HEK293T (cell line): ENCODE measurements around the gene SIGLEC15.

ENCODE experiments used
- BHLHE40 ChIP-seq: fragments of 450-650 bp; IDR thresholded peaks from 2 replicates; pipeline ENCODE4 v1.6.1; 2016; ENCODE audit warnings: mild to moderate bottlenecking, moderate library complexity, borderline replicate concordance
- FOXK2 ChIP-seq: fragments of 450-650 bp; IDR thresholded peaks from 2 replicates; pipeline ENCODE4 v1.6.1; 2016; ENCODE audit warnings: mild to moderate bottlenecking
- FOXM1 ChIP-seq: fragments of 450-650 bp; IDR thresholded peaks from 2 replicates; pipeline ENCODE4 v1.6.1; 2017; ENCODE audit warnings: mild to moderate bottlenecking, borderline replicate concordance
- L3MBTL2 ChIP-seq: fragments of 450-650 bp; conservative IDR thresholded peaks from 2 replicates; pipeline ENCODE4 v1.6.1; 2016; ENCODE audit warnings: mild to moderate bottlenecking
- NFRKB ChIP-seq: fragments of 450-650 bp; IDR thresholded peaks from 2 replicates; pipeline ENCODE4 v1.6.1; 2016; ENCODE audit warnings: mild to moderate bottlenecking, moderate library complexity
- SUZ12 ChIP-seq: fragments of 450-650 bp; IDR thresholded peaks from 2 replicates; pipeline ENCODE4 v1.6.1; 2016; ENCODE audit warnings: mild to moderate bottlenecking

DNA sequence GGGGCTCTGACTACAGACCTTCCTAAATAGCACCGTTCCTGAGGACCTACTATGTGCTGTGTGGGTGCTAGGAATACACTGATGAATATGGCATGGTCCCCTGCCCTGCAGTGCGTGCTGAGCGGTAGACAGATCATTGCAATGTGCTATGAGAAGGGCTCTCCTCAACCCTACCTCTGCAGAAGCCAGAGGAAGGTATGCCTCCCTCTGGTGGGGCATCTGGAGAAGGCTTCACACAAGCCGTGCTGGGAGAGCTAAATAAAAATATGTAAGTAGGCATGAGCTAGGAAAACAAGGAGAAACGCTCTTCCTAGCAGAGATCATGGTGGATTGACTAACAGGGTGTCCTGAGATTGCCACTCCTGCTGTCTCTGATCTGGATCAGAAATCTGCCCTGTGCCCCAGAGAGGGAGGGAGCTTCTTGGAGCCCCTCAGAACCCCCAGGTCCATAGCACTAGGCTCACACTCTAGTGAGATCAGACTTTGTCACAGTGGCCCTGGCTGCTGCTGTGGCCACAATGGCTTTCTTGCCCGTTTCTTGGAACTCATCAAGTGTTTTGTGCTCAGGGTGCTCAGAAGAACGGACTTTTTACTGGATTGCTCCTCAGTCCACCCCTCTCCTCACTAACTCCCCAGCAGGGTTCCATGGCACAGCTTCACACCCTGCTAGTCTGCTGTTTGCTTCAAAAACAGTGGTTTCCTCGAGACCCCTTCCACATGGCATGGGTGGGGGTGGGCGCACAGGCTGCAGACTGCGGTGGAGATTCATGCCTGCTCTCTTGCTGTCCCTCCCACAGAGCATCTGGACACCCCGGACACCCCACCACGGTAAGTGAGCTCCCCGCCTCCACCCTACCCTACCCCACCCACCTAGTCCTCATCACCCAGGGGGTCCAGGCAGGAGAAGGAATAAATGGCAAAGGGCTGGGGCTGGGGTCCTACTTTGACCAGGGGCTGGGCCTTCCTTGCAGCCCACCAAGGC is 14.2 kb downstream of the SIGLEC15 start:
- no peak for TF ChIP-seq L3MBTL2
- no peak for TF ChIP-seq BHLHE40
- TF ChIP-seq FOXM1 = no peak
- TF ChIP-seq FOXK2 = no peak
- no peak for TF ChIP-seq NFRKB
- no peak for TF ChIP-seq SUZ12
